H1 (cell line): ENCODE measurements around the gene ARHGAP24. TPM values are rescaled to one million over a fixed set of nuclear protein-coding genes. Genes with fewer than 3 reads are reported as not detected.

Experiments used
- KDM4A ChIP-seq: IDR thresholded peaks from one replicate; pipeline ENCODE4 v1.7.1; 2012; ENCODE audit warnings: low read depth, mild to moderate bottlenecking, moderate library complexity, low read length, inconsistent platforms; ENCODE audit not compliant: severe bottlenecking
- NRF1 ChIP-seq: IDR thresholded peaks from 2 replicates; pipeline ENCODE4 v1.6.1; 2011; ENCODE audit warnings: mild to moderate bottlenecking, low read depth, low read length, improper control_type of control experiment
- polyA plus RNA-seq, 7 experiments: library from polyadenylated mRNA; depleted of rRNA in 3 of 7; stranded (reverse) in 5 of 7; unstranded in 2 of 7; fragments of >200 nt in 5 of 7; fragments of 200-250 nt in 2 of 7; gene quantifications; 1 replicate in 5 of 7; 2 replicates in 1 of 7; 4 replicates in 1 of 7; pipeline versions ENCODE4 v1.2.1 to v1.2.3, GENCODE V29; 2011 to 2013; ENCODE audit warnings: missing spikeins in 2 of 7, mixed read lengths in 2 of 7
- total RNA-seq: library from RNA; stranded (reverse); fragmentation: NEBNext Ultra II Directional; extraction: Animal tissue kit (Norgen Biotek cat#: 25700); gene quantifications from 2 replicates; pipeline ENCODE4 v1.2.1, GENCODE V29; 2021

Gene ARHGAP24
- total and polyA plus RNA-seq, 2 of the 8 experiments (the other 6 are each of a cell fraction or from before 2014, with no cell fraction given): 0.08 to 0.50 TPM

- no peak for TF ChIP-seq KDM4A
- no peak for TF ChIP-seq NRF1
Measured at GRCh38 chr4:85457752-85458467, 17.0 kb upstream of the ARHGAP24 start (continued).
